ENCODE data around the gene TMEM129.

DNA sequence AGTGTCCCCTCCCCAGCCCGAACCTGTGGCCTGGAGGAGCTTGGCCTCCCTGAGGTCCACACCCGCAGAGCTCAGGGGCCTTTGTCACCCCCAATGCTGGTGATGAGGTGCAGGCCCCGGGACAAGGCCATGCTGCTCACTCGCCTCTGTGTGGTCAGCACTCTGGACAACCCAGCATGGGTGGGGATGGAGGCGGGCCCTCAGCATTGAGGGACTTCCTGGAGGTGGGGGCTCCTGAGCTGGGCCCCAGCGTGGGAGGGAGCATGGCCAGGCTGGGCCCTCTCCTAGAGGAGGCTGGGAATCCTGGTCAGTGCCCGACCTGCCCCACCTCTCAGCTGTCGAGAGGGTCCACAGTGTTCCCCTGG, 30.8 kb upstream of the TMEM129 start:
- TF ChIP-seq POLR2A (IDR thresholded peaks at IDR 0.05): no peak
- TF ChIP-seq, protein P1, sequence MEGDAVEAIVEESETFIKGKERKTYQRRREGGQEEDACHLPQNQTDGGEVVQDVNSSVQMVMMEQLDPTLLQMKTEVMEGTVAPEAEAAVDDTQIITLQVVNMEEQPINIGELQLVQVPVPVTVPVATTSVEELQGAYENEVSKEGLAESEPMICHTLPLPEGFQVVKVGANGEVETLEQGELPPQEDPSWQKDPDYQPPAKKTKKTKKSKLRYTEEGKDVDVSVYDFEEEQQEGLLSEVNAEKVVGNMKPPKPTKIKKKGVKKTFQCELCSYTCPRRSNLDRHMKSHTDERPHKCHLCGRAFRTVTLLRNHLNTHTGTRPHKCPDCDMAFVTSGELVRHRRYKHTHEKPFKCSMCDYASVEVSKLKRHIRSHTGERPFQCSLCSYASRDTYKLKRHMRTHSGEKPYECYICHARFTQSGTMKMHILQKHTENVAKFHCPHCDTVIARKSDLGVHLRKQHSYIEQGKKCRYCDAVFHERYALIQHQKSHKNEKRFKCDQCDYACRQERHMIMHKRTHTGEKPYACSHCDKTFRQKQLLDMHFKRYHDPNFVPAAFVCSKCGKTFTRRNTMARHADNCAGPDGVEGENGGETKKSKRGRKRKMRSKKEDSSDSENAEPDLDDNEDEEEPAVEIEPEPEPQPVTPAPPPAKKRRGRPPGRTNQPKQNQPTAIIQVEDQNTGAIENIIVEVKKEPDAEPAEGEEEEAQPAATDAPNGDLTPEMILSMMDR (IDR thresholded peaks at IDR 0.05): no peak
- no peak for TF ChIP-seq POLR2AphosphoS5 (IDR thresholded peaks at IDR 0.05)
